SK-N-SH (cell line): Measurements from ENCODE around the gene ELMO2. TPM values are rescaled to one million over a fixed set of nuclear protein-coding genes. Genes with fewer than 3 reads are reported as not detected.

Source experiments
- CTCF ChIA-PET: fragments of 300-600, 350-600 bp; formaldehyde crosslinking; extraction: SDS; loops from one replicate; lab custom pipeline; 2021; lab: Yijun Ruan, JAX
- POLR2A ChIA-PET: fragments of 350-600 bp; sonication (Branson Sonifier 250); formaldehyde crosslinking; extraction: SDS; loops from one replicate; lab custom pipeline; 2020; ENCODE audit warnings: antibody characterized with exemption, inconsistent platforms; lab: Yijun Ruan, JAX
- DNase-seq: peaks from one replicate; pipeline ENCODE4 v3.0.0; 2012
- H2AFZ ChIP-seq: fragments of 200-600 bp; sonication (generic); 2 replicates; pipeline ENCODE4 v1.8.1; 2016; ENCODE audit warnings: antibody characterized with exemption, mild to moderate bottlenecking, low read depth
- H3F3A ChIP-seq: fragments of 200-600 bp; sonication (generic); replicated peaks from 2 replicates; pipeline ENCODE3; 2016; ENCODE audit warnings: antibody characterized with exemption, mild to moderate bottlenecking; ENCODE audit not compliant: insufficient read depth
- H3K27ac ChIP-seq, 2 experiments: fragments of 200-500 bp in 1 of 2; fragments of 200-600 bp in 1 of 2; sonication (Bioruptor generic) in 1 of 2; sonication (generic), shearing (Covaris generic) in 1 of 2; 2 replicates each; pipeline versions ENCODE4 v1.5.1 to v1.6.1; 2014 to 2016; ENCODE audit warnings: low read depth in 2 of 2, inconsistent platforms in 1 of 2, low read length in 1 of 2, mild to moderate bottlenecking in 1 of 2, mixed read lengths in 1 of 2
- H3K27me3 ChIP-seq: fragments of 200-600 bp; sonication (generic), shearing (Covaris generic); 2 replicates; pipeline ENCODE4 v1.6.1; 2016; ENCODE audit warnings: mixed run types; ENCODE audit not compliant: insufficient read depth
- H3K36me3 ChIP-seq, 2 experiments: fragments of 200-500 bp in 1 of 2; fragments of 200-600 bp in 1 of 2; sonication (Bioruptor generic) in 1 of 2; sonication (generic) in 1 of 2; replicated peaks in 1 of 2; 2 replicates each; pipeline versions ENCODE3 to v1.5.1; 2014 to 2016; ENCODE audit warnings: low read length in 1 of 2, mild to moderate bottlenecking in 1 of 2; ENCODE audit not compliant: insufficient read depth in 2 of 2, control insufficient read depth in 1 of 2
- H3K4me1 ChIP-seq, 2 experiments: fragments of 200-500 bp in 1 of 2; fragments of 200-600 bp in 1 of 2; sonication (Bioruptor generic) in 1 of 2; sonication (generic), shearing (Covaris generic) in 1 of 2; 2 replicates each; pipeline versions ENCODE4 v1.5.1 to v1.6.1; 2014 to 2016; ENCODE audit warnings: low read depth in 1 of 2, low read length in 1 of 2, mixed run types in 1 of 2; ENCODE audit not compliant: insufficient read depth in 2 of 2, control insufficient read depth in 1 of 2
- H3K4me2 ChIP-seq: fragments of 200-600 bp; sonication (generic), shearing (Covaris generic); 2 replicates; pipeline ENCODE4 v1.6.1; 2017; ENCODE audit warnings: mixed run types
- H3K4me3 ChIP-seq, 2 experiments: fragments of 200-500 bp in 1 of 2; fragments of 200-600 bp in 1 of 2; sonication (Bioruptor generic) in 1 of 2; sonication (generic), shearing (Covaris generic) in 1 of 2; 2 replicates each; pipeline versions ENCODE4 v1.5.1 to v1.8.1; 2014 to 2016; ENCODE audit warnings: low read depth in 2 of 2, inconsistent platforms in 1 of 2, low read length in 1 of 2, mild to moderate bottlenecking in 1 of 2, mixed read lengths in 1 of 2, moderate library complexity in 1 of 2
- H3K79me2 ChIP-seq: fragments of 200-600 bp; sonication (generic); 2 replicates; pipeline ENCODE4 v1.8.1; 2017; ENCODE audit warnings: mild to moderate bottlenecking; ENCODE audit not compliant: insufficient read depth
- H3K9ac ChIP-seq: fragments of 200-600 bp; sonication (generic); 2 replicates; pipeline ENCODE4 v1.6.1; 2017; ENCODE audit warnings: mixed run types
- H3K9me2 ChIP-seq: fragments of 200-600 bp; sonication (generic); 2 replicates; pipeline ENCODE4 v1.6.1; 2017; ENCODE audit warnings: mixed run types
- H3K9me3 ChIP-seq: fragments of 200-600 bp; sonication (generic); 2 replicates; pipeline ENCODE4 v1.6.1; 2017; ENCODE audit warnings: mixed run types, mild to moderate bottlenecking, moderate library complexity
- H4K20me1 ChIP-seq: fragments of 200-600 bp; sonication (generic); 2 replicates; pipeline ENCODE4 v1.6.1; 2017; ENCODE audit warnings: mild to moderate bottlenecking, mixed run types; ENCODE audit not compliant: insufficient read depth
- CTCF ChIP-seq: fragments of 200-600 bp; sonication (generic); IDR thresholded peaks from 2 replicates; pipeline ENCODE4 v1.6.1; 2017; ENCODE audit warnings: antibody characterized with exemption, mild to moderate bottlenecking, moderate library complexity
- JUND ChIP-seq: IDR thresholded peaks from 2 replicates; pipeline ENCODE4 v1.4.0; 2012
- MEF2A ChIP-seq: IDR thresholded peaks from 2 replicates; pipeline ENCODE4 v1.4.0; 2012; ENCODE audit warnings: low read depth, borderline replicate concordance
- NFIC ChIP-seq: IDR thresholded peaks from 2 replicates; pipeline ENCODE4 v1.4.0; 2012; ENCODE audit warnings: borderline replicate concordance
- POLR2AphosphoS5 ChIP-seq: IDR thresholded peaks from 2 replicates; pipeline ENCODE4 v1.6.1; 2012; ENCODE audit warnings: low read depth, low read length
- RCOR1 ChIP-seq: fragments of 150-350 bp; IDR thresholded peaks from 2 replicates; pipeline ENCODE4 v1.6.1; 2017; ENCODE audit warnings: antibody characterized with exemption, low read length
- USF2 ChIP-seq: fragments of 150-350 bp; IDR thresholded peaks from 2 replicates; pipeline ENCODE4 v1.6.1; 2017; ENCODE audit warnings: antibody characterized with exemption, low read length, low read depth, borderline replicate concordance
- WGBS: methylation state at CpG from one replicate; pipeline ENCODE4 v1.1.6; 2017; ENCODE audit warnings: low lambda C conversion rate; 5-methylcytosine and 5-hydroxymethylcytosine counted together
- polyA plus RNA-seq, 3 experiments: library from polyadenylated mRNA; depleted of rRNA; stranded (reverse); fragments of >200 nt; gene quantifications; 2 replicates each; pipeline ENCODE4 v1.2.3, GENCODE V29; 2012

ELMO2 gene
- polyA plus RNA-seq, 1 of the 3 experiments (the other 2 are of a cell fraction), result 32.1 TPM

- H3K9me3 ChIP-seq, result no peaks in the 10 kb centered on the region
- no peaks in the 10 kb centered on the region for H3K9me2 ChIP-seq
- no peak for DNase-seq
- H3K79me2 ChIP-seq, result peaks cover 22% of the 10 kb centered on the region
- H2AFZ ChIP-seq, result no peak overlapping the region
- H3K36me3 ChIP-seq, result peaks cover 39 to 71% of the 10 kb centered on the region in 2 experiments
- H3F3A ChIP-seq, result peaks cover 5% of the 10 kb centered on the region
- CTCF ChIA-PET, result interaction anchor here (1.4 kb wide), 2 partner anchors 30 to 60 kb away, joined by 3 to 4 read pairs; no protein-coding TSS in a partner anchor
- no peak overlapping the region for H3K4me3 ChIP-seq
- TF ChIP-seq MEF2A (no peak), JUND (no peak), CTCF (no peak), RCOR1 (no peak)
- TF ChIP-seq, all 33 proteins: peak for 0
- H3K27ac ChIP-seq, result no peak overlapping the region; a peak in 1 of 4 replicates
- H3K27me3 ChIP-seq, result no peaks in the 10 kb centered on the region
- H3K4me2 ChIP-seq, result no peak overlapping the region
- POLR2A ChIA-PET, result no interaction called here
- WGBS, result 85% methylated on average over 5 of the region's 5 CpGs
- H4K20me1 ChIP-seq, result peaks cover 18% of the 10 kb centered on the region
- peaks cover 0 to 25% of the 10 kb centered on the region in 2 experiments; a peak in 2 of 4 replicates for H3K4me1 ChIP-seq
- no peak overlapping the region for H3K9ac ChIP-seq
Observed at GRCh38 chr20:46366826-46367225, 39.6 kb downstream of the ELMO2 start.

GRCh38 chr20:46365487-46366220 is 40.8 kb downstream of the ELMO2 start:
- WGBS, result 98% methylated on average over 5 of the region's 5 CpGs
- TF ChIP-seq MEF2A (no peak), NFIC (no peak), POLR2AphosphoS5 (no peak), USF2 (no peak)
- TF ChIP-seq, all 33 proteins: peak for 0
- H3K4me1 ChIP-seq, result peaks cover 0 to 33% of the 10 kb centered on the region in 2 experiments; a peak in 2 of 4 replicates
- POLR2A ChIA-PET, result interaction anchor here (1.1 kb wide), 1 partner anchor 41 kb away, joined by 3 read pairs; no protein-coding TSS in a partner anchor
- no peak overlapping the region for H2AFZ ChIP-seq
- no peak for DNase-seq
- H3K79me2 ChIP-seq, result peaks cover 34% of the 10 kb centered on the region
- H3K9me3 ChIP-seq, result no peaks in the 10 kb centered on the region
- CTCF ChIA-PET, result interaction anchor here (0.9 to 4.8 kb wide), 5 partner anchors 17 to 316 kb away, joined by 3 to 17 read pairs (median 4); no protein-coding TSS in a partner anchor
- H3F3A ChIP-seq, result peaks cover 5% of the 10 kb centered on the region
- peaks cover 30 to 63% of the 10 kb centered on the region in 2 experiments for H3K36me3 ChIP-seq
- H3K4me2 ChIP-seq, result no peak overlapping the region
- H3K9me2 ChIP-seq, result no peaks in the 10 kb centered on the region
- no peaks in the 10 kb centered on the region for H3K27me3 ChIP-seq
- H3K9ac ChIP-seq, result no peak overlapping the region
- peaks cover 24% of the 10 kb centered on the region for H4K20me1 ChIP-seq
- no peak overlapping the region; a peak in 1 of 4 replicates for H3K27ac ChIP-seq
- no peak overlapping the region for H3K4me3 ChIP-seq
